Brain microvascular endothelial cell (primary cell): ENCODE data around the gene GNE.

ENCODE experiments used
- DNase-seq: peaks from one replicate; pipeline ENCODE4 v3.0.0-alpha.2; 2020
- H3K27ac ChIP-seq: fragments of 250-450 bp; sonication (Bioruptor Pico); 2 replicates; pipeline ENCODE4 v1.5.1; 2020; ENCODE audit warnings: mild to moderate bottlenecking, moderate library complexity
- H3K27me3 ChIP-seq: fragments of 250-450 bp; sonication (Bioruptor Pico); replicated peaks from 2 replicates; pipeline ENCODE4 v1.5.1; 2020; ENCODE audit warnings: mild to moderate bottlenecking
- H3K36me3 ChIP-seq: fragments of 250-450 bp; sonication (Bioruptor Pico); replicated peaks from 2 replicates; pipeline ENCODE4 v1.5.1; 2020; ENCODE audit warnings: mild to moderate bottlenecking
- H3K4me3 ChIP-seq: 2 replicates; pipeline ENCODE4 v1.5.1; 2011; ENCODE audit warnings: low read depth, mild to moderate bottlenecking, control low read depth, low read length, moderate library complexity
- in situ Hi-C: cut with HindIII; loops from 2 replicates; pipeline ENCODE4 v1.10.0; 2017; ENCODE audit warnings: low sequenced_read_pairs, low pct_ligation_motif_present
- TF ChIP-seq, protein P1 (sequence below): IDR thresholded peaks from 2 replicates; pipeline ENCODE4 v1.5.1; 2011; ENCODE audit warnings: low read depth, mild to moderate bottlenecking, moderate library complexity, low read length, control low read depth, inconsistent platforms; ENCODE audit errors: missing control alignments

GNE gene

DNA sequence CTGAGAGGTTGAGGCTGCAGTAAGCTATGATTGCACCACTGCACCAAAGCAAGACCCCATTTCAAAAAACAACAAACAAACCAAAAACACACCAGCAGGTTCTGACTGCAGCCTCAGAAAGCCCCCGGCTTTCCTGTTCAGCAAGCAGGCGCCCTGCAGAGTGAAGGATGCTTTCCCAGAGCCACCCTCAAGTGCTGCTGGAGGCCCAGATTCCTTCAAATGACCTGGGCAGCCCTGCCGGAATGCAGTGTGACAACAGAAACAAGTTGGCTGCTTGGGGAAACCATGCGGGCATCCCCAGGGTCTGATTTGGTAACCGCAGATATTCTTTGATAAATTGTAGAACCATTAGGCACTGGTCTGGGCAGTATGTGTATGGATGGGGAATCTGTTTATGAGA is 35.7 kb upstream of the GNE start:
- TF ChIP-seq, protein P1, sequence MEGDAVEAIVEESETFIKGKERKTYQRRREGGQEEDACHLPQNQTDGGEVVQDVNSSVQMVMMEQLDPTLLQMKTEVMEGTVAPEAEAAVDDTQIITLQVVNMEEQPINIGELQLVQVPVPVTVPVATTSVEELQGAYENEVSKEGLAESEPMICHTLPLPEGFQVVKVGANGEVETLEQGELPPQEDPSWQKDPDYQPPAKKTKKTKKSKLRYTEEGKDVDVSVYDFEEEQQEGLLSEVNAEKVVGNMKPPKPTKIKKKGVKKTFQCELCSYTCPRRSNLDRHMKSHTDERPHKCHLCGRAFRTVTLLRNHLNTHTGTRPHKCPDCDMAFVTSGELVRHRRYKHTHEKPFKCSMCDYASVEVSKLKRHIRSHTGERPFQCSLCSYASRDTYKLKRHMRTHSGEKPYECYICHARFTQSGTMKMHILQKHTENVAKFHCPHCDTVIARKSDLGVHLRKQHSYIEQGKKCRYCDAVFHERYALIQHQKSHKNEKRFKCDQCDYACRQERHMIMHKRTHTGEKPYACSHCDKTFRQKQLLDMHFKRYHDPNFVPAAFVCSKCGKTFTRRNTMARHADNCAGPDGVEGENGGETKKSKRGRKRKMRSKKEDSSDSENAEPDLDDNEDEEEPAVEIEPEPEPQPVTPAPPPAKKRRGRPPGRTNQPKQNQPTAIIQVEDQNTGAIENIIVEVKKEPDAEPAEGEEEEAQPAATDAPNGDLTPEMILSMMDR: no peak
- no peaks in the 10 kb centered on the region for H3K27me3 ChIP-seq
- no peak overlapping the region for H3K4me3 ChIP-seq
- DNase-seq: no peak
- H3K36me3 ChIP-seq: no peaks in the 10 kb centered on the region
- in situ Hi-C loops: no loop called here
- H3K27ac ChIP-seq: no peak overlapping the region

DNA sequence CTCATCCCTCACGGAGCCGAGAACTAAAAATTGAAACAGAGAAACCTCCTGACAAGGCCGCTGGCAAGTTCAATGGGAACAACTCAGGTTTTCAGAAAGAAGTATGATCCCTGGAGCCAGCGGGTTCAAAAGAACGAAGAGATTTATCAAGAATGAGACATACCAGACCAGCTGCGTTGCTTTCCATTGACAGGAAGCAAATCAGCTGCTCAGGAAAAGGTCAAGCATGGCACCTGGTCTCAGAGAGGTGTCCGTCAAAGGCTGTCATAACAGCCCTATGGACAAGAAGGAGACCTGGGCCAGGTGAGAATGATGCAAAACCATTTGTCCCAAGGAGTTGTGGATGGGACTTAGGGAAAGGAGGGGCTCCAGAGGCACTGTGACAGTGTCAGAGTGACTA is 34.9 kb upstream of the GNE start:
- TF ChIP-seq, protein P1: no peak
- H3K27ac ChIP-seq: no peak overlapping the region
- no peak for DNase-seq

DNA sequence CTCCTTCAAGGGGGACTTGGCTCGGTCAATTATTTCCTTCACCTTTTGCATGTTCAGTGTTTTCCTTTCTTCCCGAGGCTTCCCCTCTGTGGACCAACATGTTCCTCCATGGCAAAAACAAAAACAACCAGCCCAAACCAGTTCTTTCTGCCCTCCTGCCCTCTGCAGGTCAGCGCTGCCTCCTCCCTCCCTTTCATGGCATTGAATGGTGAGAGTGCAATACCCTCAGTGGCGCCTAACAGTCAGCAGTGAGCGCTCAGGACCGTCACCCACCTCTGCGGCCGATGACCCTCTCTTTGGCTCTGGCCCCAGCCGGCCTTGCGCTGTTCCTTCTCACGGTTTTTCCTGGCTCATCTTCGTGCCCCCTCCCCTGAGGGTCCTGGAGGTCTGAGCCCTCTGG is 34.4 kb upstream of the GNE start:
- DNase-seq: no peak
- Histone ChIP-seq H3K27ac (no peak overlapping the region), H3K36me3 (no peaks in the 10 kb centered on the region), H3K27me3 (no peaks in the 10 kb centered on the region), H3K4me3 (no peak overlapping the region)
- TF ChIP-seq, protein P1: no peak
- in situ Hi-C loops: no loop called here

More for the DNA sequence above, 34.9 kb upstream of the GNE start:
- in situ Hi-C loops: no loop called here
- H3K36me3 ChIP-seq: no peaks in the 10 kb centered on the region
- H3K27me3 ChIP-seq: no peaks in the 10 kb centered on the region
- H3K4me3 ChIP-seq: no peak overlapping the region

DNA sequence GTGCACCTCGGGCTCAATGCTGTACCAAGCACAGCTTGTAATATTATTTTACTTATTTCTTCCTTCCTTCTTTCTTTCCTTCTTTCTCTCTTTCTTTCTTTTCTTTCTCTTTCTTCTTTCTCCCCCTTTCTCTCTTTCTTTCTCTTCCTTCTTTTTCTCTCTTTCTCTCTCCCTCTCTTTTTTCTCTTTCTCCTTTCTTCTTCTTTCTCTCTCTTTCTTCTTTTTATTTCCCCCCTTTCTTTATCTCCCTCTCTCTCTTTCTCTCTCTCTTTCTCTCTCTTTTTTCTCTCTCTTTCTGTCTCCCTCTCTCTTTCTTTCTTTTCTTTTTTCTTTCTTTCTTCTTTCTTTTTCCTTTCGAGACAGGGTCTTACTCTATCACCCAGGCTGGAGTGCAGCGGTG is 32.7 kb upstream of the GNE start:
- no peak for DNase-seq
- TF ChIP-seq, protein P1: no peak
- Histone ChIP-seq H3K27me3 (no peaks in the 10 kb centered on the region), H3K27ac (no peak overlapping the region), H3K36me3 (no peaks in the 10 kb centered on the region), H3K4me3 (no peak overlapping the region)
- in situ Hi-C loops: no loop called here

GRCh38 chr9:36289836-36290435 is 31.7 kb upstream of the GNE start:
- in situ Hi-C loops: no loop called here
- TF ChIP-seq, protein P1: no peak
- H3K27me3 ChIP-seq: no peaks in the 10 kb centered on the region
- no peak overlapping the region for H3K27ac ChIP-seq
- H3K4me3 ChIP-seq: no peak overlapping the region
- DNase-seq: no peak
- no peaks in the 10 kb centered on the region for H3K36me3 ChIP-seq

DNA sequence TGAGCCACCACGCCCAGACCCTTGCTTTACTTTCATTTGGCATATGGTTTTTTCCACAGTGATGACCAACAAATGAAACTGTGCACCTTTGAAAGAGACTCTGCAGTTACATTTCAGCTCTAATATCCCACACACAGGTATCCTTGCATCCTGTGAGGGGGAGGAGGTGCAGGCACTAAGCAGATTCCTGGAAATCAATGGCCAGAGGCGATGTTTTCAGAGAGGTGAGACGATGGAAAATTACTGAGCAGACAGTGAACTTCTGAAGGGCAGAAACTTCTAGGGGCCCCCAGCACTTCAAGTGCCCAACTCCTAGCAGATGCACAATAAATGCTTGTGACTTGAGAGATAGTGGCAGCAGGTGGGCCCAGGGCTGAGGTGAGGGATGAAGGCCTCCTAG is 29.8 kb upstream of the GNE start:
- no peak overlapping the region for H3K27ac ChIP-seq
- TF ChIP-seq, protein P1: no peak
- DNase-seq: no peak
- H3K27me3 ChIP-seq: no peaks in the 10 kb centered on the region
- H3K36me3 ChIP-seq: no peaks in the 10 kb centered on the region
- H3K4me3 ChIP-seq: no peak overlapping the region
- in situ Hi-C loops: no loop called here
